ENCODE results near the gene FHIT.

DNA sequence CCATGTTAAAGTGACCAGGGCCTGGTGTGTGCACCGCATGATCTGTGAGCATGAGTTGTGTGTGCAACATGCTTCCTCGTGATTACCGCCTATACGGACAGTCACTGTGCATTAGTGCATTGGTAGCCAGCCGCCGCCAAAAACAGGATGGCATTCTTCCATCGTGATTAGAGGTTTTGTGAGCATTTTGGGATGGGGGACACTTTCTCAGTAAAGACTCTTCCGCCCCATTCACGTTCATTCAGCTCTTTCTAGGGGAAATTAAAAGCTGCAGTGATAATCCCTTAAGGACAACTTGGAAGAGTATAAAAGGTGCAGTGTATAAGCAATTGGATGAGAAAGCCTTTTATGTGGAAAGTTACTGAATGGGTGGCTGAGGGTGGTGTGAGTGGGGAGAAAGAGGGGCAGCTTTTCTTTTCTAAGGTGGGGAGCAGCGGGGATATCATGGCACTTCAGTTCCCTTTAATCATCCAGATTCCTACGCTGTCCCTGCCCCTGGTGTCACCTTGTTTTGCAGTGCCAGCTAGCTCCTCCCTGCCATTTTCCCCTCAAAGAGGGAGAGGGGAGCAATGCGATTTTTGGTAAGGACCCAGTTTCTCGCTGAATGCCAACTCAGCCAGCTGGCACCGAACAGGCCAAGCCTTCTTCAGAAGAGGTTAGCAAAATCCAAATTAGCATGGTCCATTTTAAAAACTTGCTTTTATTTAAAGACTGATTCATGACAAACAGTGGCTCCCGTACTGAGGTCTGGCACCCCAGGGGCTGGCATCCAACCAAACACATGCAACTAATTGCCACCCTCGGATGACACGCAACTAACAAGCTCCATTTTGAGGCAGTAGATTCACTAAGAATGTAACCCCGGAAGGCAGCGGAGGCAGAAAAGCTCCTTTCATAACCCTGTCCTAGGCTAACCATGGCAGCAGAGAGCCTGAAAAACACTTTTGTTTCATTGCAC is 447.8 kb downstream of the FHIT start:
- TF ChIP-seq, protein P1, sequence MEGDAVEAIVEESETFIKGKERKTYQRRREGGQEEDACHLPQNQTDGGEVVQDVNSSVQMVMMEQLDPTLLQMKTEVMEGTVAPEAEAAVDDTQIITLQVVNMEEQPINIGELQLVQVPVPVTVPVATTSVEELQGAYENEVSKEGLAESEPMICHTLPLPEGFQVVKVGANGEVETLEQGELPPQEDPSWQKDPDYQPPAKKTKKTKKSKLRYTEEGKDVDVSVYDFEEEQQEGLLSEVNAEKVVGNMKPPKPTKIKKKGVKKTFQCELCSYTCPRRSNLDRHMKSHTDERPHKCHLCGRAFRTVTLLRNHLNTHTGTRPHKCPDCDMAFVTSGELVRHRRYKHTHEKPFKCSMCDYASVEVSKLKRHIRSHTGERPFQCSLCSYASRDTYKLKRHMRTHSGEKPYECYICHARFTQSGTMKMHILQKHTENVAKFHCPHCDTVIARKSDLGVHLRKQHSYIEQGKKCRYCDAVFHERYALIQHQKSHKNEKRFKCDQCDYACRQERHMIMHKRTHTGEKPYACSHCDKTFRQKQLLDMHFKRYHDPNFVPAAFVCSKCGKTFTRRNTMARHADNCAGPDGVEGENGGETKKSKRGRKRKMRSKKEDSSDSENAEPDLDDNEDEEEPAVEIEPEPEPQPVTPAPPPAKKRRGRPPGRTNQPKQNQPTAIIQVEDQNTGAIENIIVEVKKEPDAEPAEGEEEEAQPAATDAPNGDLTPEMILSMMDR (IDR thresholded peaks at IDR 0.05): no peak
- no peak for TF ChIP-seq POLR2A (IDR thresholded peaks at IDR 0.05)
